ENCODE measurements around the gene SLC7A1.

- TF ChIP-seq CTCF (IDR thresholded peaks at IDR 0.05; ENCODE audit: insufficient read depth, low read depth, low read length) (no peak), EZH2 (IDR thresholded peaks at IDR 0.05; ENCODE audit: insufficient read depth, low read length) (no peak)
Observed at GRCh38 chr13:29525757-29526156, 69.7 kb downstream of the SLC7A1 start.
